Upper lobe of left lung (tissue), 6 donors: ENCODE data around the gene OTX2. TPM values are rescaled to one million over a fixed set of nuclear protein-coding genes. Genes with fewer than 3 reads are reported as not detected.

Source experiments
- ATAC-seq, 2 donors: fragments of 200-7000 bp; cut with Tn5 transposase; one replicate each; pipeline ENCODE4 v1.9.1; 2022; ENCODE audit warnings: mild to moderate bottlenecking in 2 of 2, moderate library complexity in 2 of 2; ENCODE audit not compliant: low FRiP score in 2 of 2
- DNase-seq, 2 donors: peaks; one replicate each; pipeline ENCODE4 v3.0.0-alpha.2; 2019 to 2020
- H3K27ac ChIP-seq, 4 donors: fragments of 200-600 bp; sonication (generic); one replicate each; pipeline ENCODE4 v1.5.1; 2016 to 2019
- H3K27me3 ChIP-seq, 4 donors: fragments of 200-600 bp; sonication (generic); one replicate each; pipeline ENCODE4 v1.5.1; 2017 to 2019
- H3K36me3 ChIP-seq, 4 donors: fragments of 200-600 bp; sonication (generic); one replicate each; pipeline ENCODE4 v1.5.1; 2016 to 2019
- H3K4me1 ChIP-seq, 4 donors: fragments of 200-600 bp; sonication (generic); one replicate each; pipeline ENCODE4 v1.5.1; 2018 to 2019
- H3K4me3 ChIP-seq, 4 donors: fragments of 200-600 bp; sonication (generic); one replicate each; pipeline ENCODE4 v1.5.1; 2017 to 2019; ENCODE audit warnings: mild to moderate bottlenecking in 2 of 4, moderate library complexity in 1 of 4
- H3K9me3 ChIP-seq, 4 donors: fragments of 200-600 bp; sonication (generic); one replicate each; pipeline ENCODE4 v1.5.1; 2018 to 2019
- CTCF ChIP-seq, 6 experiments: fragments of 450-650 bp in 4 of 6; fragments of 200-600 bp in 2 of 6; sonication (generic) in 2 of 6; IDR thresholded peaks; one replicate each; pipeline ENCODE4 v1.5.1; 2016 to 2019; ENCODE audit warnings: antibody characterized with exemption in 6 of 6
- EP300 ChIP-seq, 4 donors: sonication (generic); formaldehyde crosslinking; IDR thresholded peaks; one replicate each; pipeline ENCODE4 v1.5.1; 2017; ENCODE audit warnings: antibody characterized with exemption in 4 of 4, control low read depth in 2 of 4
- POLR2A ChIP-seq, 4 donors: fragments of 450-650 bp; IDR thresholded peaks; one replicate each; pipeline ENCODE4 v1.5.1; 2016 to 2017; ENCODE audit warnings: antibody characterized with exemption in 4 of 4, mild to moderate bottlenecking in 2 of 4
- POLR2AphosphoS5 ChIP-seq, 2 donors: sonication (generic); formaldehyde crosslinking; IDR thresholded peaks; one replicate each; pipeline ENCODE4 v1.5.1; 2017; ENCODE audit warnings: antibody characterized with exemption in 2 of 2
- WGBS, 2 donors: methylation state at CpG; one replicate each; pipeline ENCODE4 v1.1.5; 2017 to 2018; 5-methylcytosine and 5-hydroxymethylcytosine counted together
- total RNA-seq, 6 donors: library from RNA; depleted of rRNA in 4 of 6; stranded (reverse); fragments of >200 nt in 4 of 6; gene quantifications; one replicate each; pipeline versions ENCODE4 v1.1.0 to v1.2.1, GENCODE V29; 2016 to 2021
- donor health status: DM: no; HTN: no; CAD: no; lungs with moderate emphysema.
- donor health status: DM: no; HTN: yes; CAD: no; lungs with severe emphysema.

The OTX2 gene
- total RNA-seq = not detected

- peaks cover 0 to 26% (median 8%) of the 10 kb centered on the region in 4 donors for H3K4me1 ChIP-seq
Observed at GRCh38 chr14:56810147-56810719, at the start of gene OTX2. Gene OTX2 (minus strand): TSS chr14:56810479. CDS start chr14:56805456, 5,023 bp downstream.

GRCh38 chr14:56858422-56858821 lies 48.1 kb upstream of the OTX2 start:
- Histone ChIP-seq H3K36me3 (no peaks in the 10 kb centered on the region), H3K27ac (no peak overlapping the region), H3K9me3 (no peaks in the 10 kb centered on the region), H3K27me3 (no peaks in the 10 kb centered on the region), H3K4me3 (no peak overlapping the region), H3K4me1 (no peaks in the 10 kb centered on the region)
- DNase-seq = no peak
- TF ChIP-seq POLR2A (IDR thresholded peaks at IDR 0.05) (no peak), POLR2AphosphoS5 (IDR thresholded peaks at IDR 0.05) (no peak), EP300 (IDR thresholded peaks at IDR 0.05) (no peak), CTCF (IDR thresholded peaks at IDR 0.05) (no peak)
- WGBS, 2 donors = 26 to 30% methylated on average over 8 of the region's 8 CpGs
- peak in 1 of 2 donors; percentile 26 for ATAC-seq

More at GRCh38 chr14:56810147-56810719, at the start of gene OTX2:
- Histone ChIP-seq H3K9me3 (peaks cover 0 to 8% (median 2%) of the 10 kb centered on the region in 4 donors), H3K27ac (no peak within 1 kb of the TSS), H3K4me3 (no peak within 1 kb of the TSS), H3K36me3 (no peaks in the 10 kb centered on the region), H3K27me3 (peaks cover 0 to 77% (median 41%) of the 10 kb centered on the region in 4 donors)
- 14 to 18% methylated on average over 15 of the region's 15 CpGs for WGBS, 2 donors
- TF ChIP-seq EP300 (IDR thresholded peaks at IDR 0.05) = no peak
- TF ChIP-seq CTCF (IDR thresholded peaks at IDR 0.05) = no peak
- TF ChIP-seq POLR2A (IDR thresholded peaks at IDR 0.05) = no peak
- no peak for TF ChIP-seq POLR2AphosphoS5 (IDR thresholded peaks at IDR 0.05)
- no peak for ATAC-seq
- no peak for DNase-seq

GRCh38 chr14:56857216-56857615 lies 46.9 kb upstream of the OTX2 start:
- H3K9me3 ChIP-seq = no peaks in the 10 kb centered on the region
- H3K27me3 ChIP-seq = no peaks in the 10 kb centered on the region
- DNase-seq = no peak
- H3K27ac ChIP-seq = no peak overlapping the region
- H3K4me1 ChIP-seq = no peaks in the 10 kb centered on the region
- H3K36me3 ChIP-seq = no peaks in the 10 kb centered on the region
- no peak overlapping the region for H3K4me3 ChIP-seq
- ATAC-seq = no peak
- 73 to 81% methylated on average over 6 of the region's 6 CpGs for WGBS, 2 donors
- TF ChIP-seq POLR2A (IDR thresholded peaks at IDR 0.05) (no peak), CTCF (IDR thresholded peaks at IDR 0.05) (no peak)

- no peak overlapping the region for H3K27ac ChIP-seq
- H3K9me3 ChIP-seq = no peaks in the 10 kb centered on the region
- DNase-seq (peak in 1 of 2 donors; percentile 36), ATAC-seq (no peak)
- H3K4me1 ChIP-seq = no peaks in the 10 kb centered on the region
- 4% methylated on average over 9 of the region's 9 CpGs for WGBS, 2 donors
- H3K27me3 ChIP-seq = no peaks in the 10 kb centered on the region
- no peaks in the 10 kb centered on the region for H3K36me3 ChIP-seq
- H3K4me3 ChIP-seq = no peak overlapping the region
- TF ChIP-seq POLR2AphosphoS5 (IDR thresholded peaks at IDR 0.05) = no peak
- TF ChIP-seq EP300 (IDR thresholded peaks at IDR 0.05) = no peak
- TF ChIP-seq POLR2A (IDR thresholded peaks at IDR 0.05) = no peak
Observed at GRCh38 chr14:56855891-56856461, 45.7 kb upstream of the OTX2 start.

GRCh38 chr14:56854325-56854724 lies 44.0 kb upstream of the OTX2 start:
- Histone ChIP-seq H3K9me3 (no peaks in the 10 kb centered on the region), H3K4me3 (no peak overlapping the region), H3K27ac (no peak overlapping the region), H3K27me3 (no peaks in the 10 kb centered on the region), H3K36me3 (no peaks in the 10 kb centered on the region), H3K4me1 (no peaks in the 10 kb centered on the region)
- ATAC-seq = no peak
- no peak for DNase-seq
- TF ChIP-seq EP300 (IDR thresholded peaks at IDR 0.05) (no peak), POLR2A (IDR thresholded peaks at IDR 0.05) (no peak), POLR2AphosphoS5 (IDR thresholded peaks at IDR 0.05) (no peak)
- 56 to 58% methylated on average over 2 of the region's 2 CpGs for WGBS, 2 donors
